Naive thymus-derived CD4-positive, alpha-beta T cell (primary cell): Measurements from ENCODE around the gene SRPRA. TPM values are rescaled to one million over a fixed set of nuclear protein-coding genes. Genes with fewer than 3 reads are reported as not detected.

Experiments used
- ATAC-seq: fragments of 150-1000 bp; cut with Tn5 transposase; 2 replicates; pipeline ENCODE4 v1.10.0; 2021; ENCODE audit warnings: mild to moderate bottlenecking, moderate library complexity
- CTCF ChIA-PET: fragments of 350-600 bp; sonication (Branson Sonifier 250); formaldehyde crosslinking; loops from one replicate; lab custom pipeline; 2021; ENCODE audit warnings: antibody characterized with exemption; lab: Charles Lee
- POLR2A ChIA-PET: fragments of 350-600 bp; sonication (Branson Sonifier 250); formaldehyde crosslinking; loops from one replicate; lab custom pipeline; 2021; ENCODE audit warnings: antibody characterized with exemption, inconsistent platforms; lab: Charles Lee
- DNase-seq, 9 donors: peaks; one replicate each; pipeline versions ENCODE4 v3.0.0 to v3.0.0-alpha.2; 2020 to 2022; ENCODE audit warnings: mixed read lengths in 1 of 9
- H3K27ac ChIP-seq: one replicate; pipeline ENCODE4 v1.7.0; 2013; ENCODE audit warnings: mild to moderate bottlenecking, low read depth, low read length, moderate library complexity
- H3K27me3 ChIP-seq, 2 donors: one replicate each; pipeline ENCODE4 v1.7.0; 2013; ENCODE audit warnings: low read length in 2 of 2, mild to moderate bottlenecking in 2 of 2, moderate library complexity in 2 of 2; ENCODE audit not compliant: control insufficient read depth in 2 of 2, insufficient read depth in 2 of 2
- H3K36me3 ChIP-seq, 3 experiments: 1 replicate in 2 of 3; 2 replicates in 1 of 3; pipeline ENCODE4 v1.7.0; 2013; ENCODE audit warnings: low read length in 3 of 3, mild to moderate bottlenecking in 3 of 3, moderate library complexity in 1 of 3; ENCODE audit not compliant: insufficient read depth in 3 of 3, control insufficient read depth in 2 of 3
- H3K4me1 ChIP-seq, 2 donors: one replicate each; pipeline ENCODE4 v1.7.0; 2013; ENCODE audit warnings: low read length in 2 of 2, mild to moderate bottlenecking in 2 of 2, moderate library complexity in 1 of 2; ENCODE audit not compliant: control insufficient read depth in 2 of 2, insufficient read depth in 2 of 2
- H3K4me3 ChIP-seq: 2 replicates; pipeline ENCODE4 v1.7.0; 2013; ENCODE audit warnings: mild to moderate bottlenecking, low read length
- H3K9me3 ChIP-seq, 3 experiments: 1 replicate in 2 of 3; 2 replicates in 1 of 3; pipeline ENCODE4 v1.7.0; 2013; ENCODE audit warnings: low read length in 3 of 3; ENCODE audit not compliant: control insufficient read depth in 2 of 3
- H3K27ac Mint-ChIP-seq, 9 donors: one replicate each; pipeline ENCODE4 v1.8.0; 2020 to 2022; ENCODE audit warnings: mixed read lengths in 9 of 9, mild to moderate bottlenecking in 8 of 9, moderate library complexity in 5 of 9, inconsistent platforms in 2 of 9
- H3K27me3 Mint-ChIP-seq, 5 donors: one replicate each; pipeline ENCODE4 v1.8.0; 2021 to 2022; ENCODE audit warnings: mixed read lengths in 5 of 5, mild to moderate bottlenecking in 1 of 5
- H3K36me3 Mint-ChIP-seq, 5 donors: one replicate each; pipeline ENCODE4 v1.8.0; 2020 to 2022; ENCODE audit warnings: mixed read lengths in 5 of 5, mild to moderate bottlenecking in 3 of 5, inconsistent platforms in 1 of 5
- H3K4me1 Mint-ChIP-seq, 7 donors: one replicate each; pipeline ENCODE4 v1.8.0; 2020 to 2022; ENCODE audit warnings: mixed read lengths in 7 of 7, mild to moderate bottlenecking in 3 of 7, inconsistent platforms in 1 of 7
- H3K4me3 Mint-ChIP-seq, 10 donors: one replicate each; pipeline ENCODE4 v1.8.0; 2020 to 2022; ENCODE audit warnings: mild to moderate bottlenecking in 10 of 10, mixed read lengths in 10 of 10, moderate library complexity in 6 of 10, inconsistent platforms in 2 of 10
- H3K9me3 Mint-ChIP-seq, 11 donors: one replicate each; pipeline ENCODE4 v1.8.0; 2020 to 2022; ENCODE audit warnings: mixed read lengths in 11 of 11, mild to moderate bottlenecking in 4 of 11, inconsistent platforms in 1 of 11, moderate library complexity in 1 of 11
- intact Hi-C, 2 donors: fragments of 100-400 bp; cut with micrococcal nuclease; formaldehyde crosslinking; loops; one replicate each; pipeline ENCODE4 v1.15.1; 2023
- polyA plus RNA-seq, 2 donors: library from polyadenylated mRNA; unstranded; fragments of 300-500 nt; fragmentation: Illumina TruSeq; gene quantifications; one replicate each; pipeline ENCODE4 v1.2.3, GENCODE V29; 2021
- total RNA-seq, 6 experiments: library from RNA in 5 of 6; stranded (reverse) in 5 of 6; gene quantifications; 1 replicate in 5 of 6; 2 replicates in 1 of 6; pipeline ENCODE4 v1.2.3 and lab custom pipeline; 2021 to 2026

The SRPRA gene
- total and polyA plus RNA-seq, 7 experiments from 2014 or later, result 81.6 to 179 (median 149) TPM

DNA sequence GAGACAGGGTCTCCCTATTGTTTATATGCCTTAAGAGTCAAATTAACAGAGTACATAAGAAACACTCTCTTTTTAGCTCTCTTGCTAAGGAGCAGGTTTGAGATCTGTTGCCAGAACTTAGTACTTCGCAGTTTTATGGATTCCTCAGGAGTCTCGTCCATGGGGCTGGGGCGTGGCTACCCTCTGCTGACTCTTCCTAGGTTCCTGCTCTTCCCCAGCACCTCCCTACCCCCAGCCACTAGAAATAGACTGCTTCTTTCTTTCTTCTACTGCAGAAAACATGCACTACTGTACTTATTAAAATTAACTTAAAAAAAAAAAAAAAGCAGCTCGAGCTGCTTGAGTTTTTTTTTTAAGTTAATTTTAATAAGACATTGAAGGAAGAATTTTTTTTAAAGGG, 49.1 kb downstream of the SRPRA start:
- Histone ChIP-seq H3K27ac (no peak overlapping the region), H3K9me3 (no peaks in the 10 kb centered on the region), H3K4me1 (no peaks in the 10 kb centered on the region), H3K27me3 (no peaks in the 10 kb centered on the region), H3K36me3 (no peaks in the 10 kb centered on the region), H3K4me3 (no peak overlapping the region)
- Mint-ChIP-seq H3K4me1 (peaks cover 8 to 44% (median 23%) of the 10 kb centered on the region in 7 donors), H3K4me3 (no peak overlapping the region), H3K36me3 (peaks cover 0 to 12% (median 0%) of the 10 kb centered on the region in 5 donors), H3K9me3 (no peaks in the 10 kb centered on the region), H3K27me3 (no peaks in the 10 kb centered on the region), H3K27ac (no peak overlapping the region)
- DNase-seq (no peak), ATAC-seq (no peak)
- CTCF ChIA-PET, result no interaction called here
- POLR2A ChIA-PET, result interaction anchor here (0.6 kb wide), 1 partner anchor 53 kb away, joined by 3 read pairs; no protein-coding TSS in a partner anchor
- intact Hi-C loops, result loop anchor here in 1 of 2 donors (10.0 kb wide), 2 partner anchors 1475 to 1595 kb away; partner anchors contain the start of gene TBRG1

GRCh38 chr11:126217491-126217890, 51.2 kb downstream of the SRPRA start:
- no peaks in the 10 kb centered on the region for H3K27me3 ChIP-seq
- H3K9me3 ChIP-seq, result no peaks in the 10 kb centered on the region
- Mint-ChIP-seq H3K27me3 (peaks cover 0 to 5% (median 0%) of the 10 kb centered on the region in 5 donors), H3K4me3 (no peak overlapping the region), H3K27ac (no peak overlapping the region), H3K9me3 (no peaks in the 10 kb centered on the region), H3K4me1 (peaks cover 15 to 54% (median 39%) of the 10 kb centered on the region in 7 donors), H3K36me3 (peaks cover 0 to 8% (median 0%) of the 10 kb centered on the region in 5 donors)
- intact Hi-C loops, result loop anchor here in 1 of 2 donors (10.0 kb wide), 2 partner anchors 1473 to 1593 kb away; partner anchors contain the start of gene TBRG1
- peaks cover 0 to under 1% of the 10 kb centered on the region in 2 donors for H3K4me1 ChIP-seq
- DNase-seq (no peak), ATAC-seq (no peak)
- no peak overlapping the region for H3K27ac ChIP-seq
- POLR2A ChIA-PET, result no interaction called here
- H3K4me3 ChIP-seq, result no peak overlapping the region
- H3K36me3 ChIP-seq, result no peaks in the 10 kb centered on the region
- CTCF ChIA-PET, result interaction anchor here (0.7 kb wide), 2 partner anchors 100 to 133 kb away, joined by 3 to 5 read pairs; no protein-coding TSS in a partner anchor

DNA sequence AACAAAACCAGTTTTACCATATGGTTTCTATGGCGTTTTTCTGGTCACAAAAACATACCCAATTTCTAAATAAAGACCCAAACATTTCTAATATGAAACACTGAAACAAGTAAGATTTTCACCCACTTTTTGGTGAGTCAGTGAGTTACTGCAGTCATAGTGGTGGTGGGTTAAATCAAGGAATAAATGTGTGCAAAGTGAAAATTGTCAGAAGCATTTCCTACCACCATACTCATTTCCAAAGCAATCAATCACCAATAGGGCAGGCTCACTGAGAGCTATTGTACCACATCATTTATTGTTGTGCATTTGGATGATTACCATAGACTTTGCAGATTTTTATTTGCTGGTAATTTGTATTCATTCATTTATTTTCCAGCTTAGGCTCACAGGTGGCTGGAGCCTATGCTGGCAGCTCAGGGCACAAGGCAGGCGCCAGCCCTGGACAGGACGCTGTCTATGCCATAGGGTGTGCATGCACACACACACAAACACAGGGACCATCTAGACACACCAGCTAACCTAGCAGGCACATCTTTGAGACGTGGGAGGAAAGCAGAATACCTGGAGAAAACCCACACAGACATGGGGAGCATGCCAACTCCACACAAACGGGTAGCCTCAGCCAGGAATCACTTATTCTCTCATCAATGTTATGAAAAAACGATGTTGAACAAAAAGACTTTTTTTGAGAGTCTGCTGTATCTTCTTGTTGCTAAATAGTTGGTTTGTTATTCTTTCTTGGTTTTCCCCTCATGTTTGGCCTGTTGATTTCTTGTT, 52.0 kb downstream of the SRPRA start:
- H3K27me3 Mint-ChIP-seq, result peaks cover 0 to 6% (median 0%) of the 10 kb centered on the region in 5 donors
- CTCF ChIA-PET, result interaction anchor here (0.7 kb wide), 2 partner anchors 99 to 133 kb away, joined by 3 to 5 read pairs; no protein-coding TSS in a partner anchor
- peaks cover 21 to 56% (median 45%) of the 10 kb centered on the region in 7 donors for H3K4me1 Mint-ChIP-seq
- no peak overlapping the region for H3K4me3 Mint-ChIP-seq
- Histone ChIP-seq H3K4me3 (no peak overlapping the region), H3K27me3 (no peaks in the 10 kb centered on the region), H3K4me1 (peaks cover 5% of the 10 kb centered on the region in 2 donors), H3K27ac (no peak overlapping the region), H3K36me3 (peaks cover 0 to 3% (median 0%) of the 10 kb centered on the region in 3 experiments), H3K9me3 (no peaks in the 10 kb centered on the region)
- POLR2A ChIA-PET, result no interaction called here
- DNase-seq, result no peak
- ATAC-seq, result no peak
- peaks cover 0 to 6% (median 0%) of the 10 kb centered on the region in 5 donors for H3K36me3 Mint-ChIP-seq
- H3K27ac Mint-ChIP-seq, result peak overlapping the region in 1 of 9 donors; percentile 43
- intact Hi-C loops, result loop anchor here in 1 of 2 donors (10.0 kb wide), 2 partner anchors 1472 to 1592 kb away; partner anchors contain the start of gene TBRG1
- H3K9me3 Mint-ChIP-seq, result no peaks in the 10 kb centered on the region

DNA sequence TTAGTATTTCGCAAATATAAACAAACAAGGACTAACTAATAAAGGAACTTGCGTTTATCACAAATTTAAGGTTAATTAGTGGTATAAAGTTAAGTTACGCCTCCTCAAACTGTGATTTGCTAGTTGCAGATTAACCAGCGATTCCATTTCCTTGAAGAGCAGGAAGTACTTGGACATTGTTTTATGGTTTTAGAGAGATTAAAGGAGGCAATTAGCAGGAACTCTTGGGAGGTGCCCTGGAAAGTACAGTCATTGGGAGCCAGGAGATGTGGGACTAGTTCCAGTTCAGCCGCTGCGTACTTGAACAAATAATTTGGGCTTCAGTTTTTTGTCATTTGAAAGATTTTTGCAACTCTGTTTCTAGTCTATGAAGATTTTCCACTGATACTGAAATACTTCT, 53.9 kb downstream of the SRPRA start:
- H3K27ac ChIP-seq, result no peak overlapping the region
- ChIA-PET POLR2A (interaction anchor here (0.6 to 0.7 kb wide), 2 partner anchors 198 to 305 kb away, joined by 3 to 4 read pairs; no protein-coding TSS in a partner anchor), CTCF (no interaction called here)
- Mint-ChIP-seq H3K4me1 (peaks cover 34 to 67% (median 58%) of the 10 kb centered on the region in 7 donors), H3K9me3 (no peaks in the 10 kb centered on the region), H3K27ac (no peak overlapping the region), H3K4me3 (no peak overlapping the region), H3K36me3 (peaks cover 0 to 5% (median 0%) of the 10 kb centered on the region in 5 donors), H3K27me3 (peaks cover 0 to 6% (median 0%) of the 10 kb centered on the region in 5 donors)
- intact Hi-C loops, result loop anchor here (5.0 to 10.0 kb wide), 6 partner anchors 87 to 1590 kb away; partner anchors contain the start of genes CCDC15 (in 1 of the 2), DCPS (in 1 of the 2), EI24 (in 1 of the 2) and TBRG1 (in 1 of the 2)
- no peak for DNase-seq
- H3K36me3 ChIP-seq, result peaks cover 0 to 7% (median 0%) of the 10 kb centered on the region in 3 experiments
- ATAC-seq, result no peak
- H3K4me3 ChIP-seq, result no peak overlapping the region
- no peaks in the 10 kb centered on the region for H3K27me3 ChIP-seq
- H3K4me1 ChIP-seq, result peaks cover 12 to 15% of the 10 kb centered on the region in 2 donors
- no peaks in the 10 kb centered on the region for H3K9me3 ChIP-seq

DNA sequence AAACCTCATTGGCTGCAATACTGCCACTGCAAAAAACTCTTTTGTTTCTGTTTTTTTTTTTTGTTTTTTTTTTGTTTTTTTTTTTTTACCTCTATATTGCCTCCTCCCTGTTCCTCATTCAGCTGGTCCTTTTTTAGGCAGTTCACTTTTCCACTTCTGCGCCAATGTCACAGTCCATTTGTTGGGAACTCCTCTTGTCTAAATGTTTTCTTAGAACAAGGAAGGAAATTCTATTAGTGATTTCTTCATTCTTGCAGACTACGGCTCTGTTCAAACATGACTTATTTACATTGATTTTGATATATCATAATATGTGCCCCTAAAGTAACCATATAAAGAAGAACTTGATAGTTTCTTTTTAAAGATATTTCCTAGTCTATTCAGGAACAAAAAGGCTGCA, 54.3 kb downstream of the SRPRA start:
- H3K4me3 ChIP-seq, result no peak overlapping the region
- intact Hi-C loops, result loop anchor here (5.0 to 10.0 kb wide), 6 partner anchors 88 to 1590 kb away; partner anchors contain the start of genes CCDC15 (in 1 of the 2), DCPS (in 1 of the 2), EI24 (in 1 of the 2) and TBRG1 (in 1 of the 2)
- peaks cover 37 to 71% (median 58%) of the 10 kb centered on the region in 7 donors for H3K4me1 Mint-ChIP-seq

More for the DNA sequence above, 54.3 kb downstream of the SRPRA start:
- ChIA-PET POLR2A (interaction anchor here (0.6 kb wide), 1 partner anchor 198 kb away, joined by 3 read pairs; no protein-coding TSS in a partner anchor), CTCF (no interaction called here)
- Mint-ChIP-seq H3K36me3 (peaks cover 0 to 7% (median under 1%) of the 10 kb centered on the region in 5 donors), H3K9me3 (no peaks in the 10 kb centered on the region), H3K27me3 (peaks cover 0 to 6% (median 0%) of the 10 kb centered on the region in 5 donors), H3K27ac (no peak overlapping the region), H3K4me3 (peak overlapping the region in 2 of 10 donors; percentile 35 to 42)
- Histone ChIP-seq H3K9me3 (no peaks in the 10 kb centered on the region), H3K27ac (no peak overlapping the region), H3K4me1 (peaks cover 12 to 15% of the 10 kb centered on the region in 2 donors), H3K36me3 (peaks cover 0 to 9% (median 3%) of the 10 kb centered on the region in 3 experiments), H3K27me3 (no peaks in the 10 kb centered on the region)
- DNase-seq (no peak), ATAC-seq (no peak)
